Upper lobe of right lung (tissue), 1 donor: ENCODE measurements around the gene RHBDL1. TPM values are rescaled to one million over a fixed set of nuclear protein-coding genes. Genes with fewer than 3 reads are reported as not detected.

ENCODE experiments used
- ATAC-seq: fragments of 200-7000 bp; cut with Tn5 transposase; one replicate; pipeline ENCODE4 v1.9.1; 2020; ENCODE audit warnings: mild to moderate bottlenecking, moderate library complexity
- DNase-seq: peaks from one replicate; pipeline ENCODE4 v3.0.0-alpha.2; 2020
- H3K27ac ChIP-seq: fragments of 200-600 bp; one replicate; pipeline ENCODE4 v1.8.0; 2022
- H3K27me3 ChIP-seq: fragments of 200-600 bp; one replicate; pipeline ENCODE4 v1.8.0; 2022; ENCODE audit warnings: mild to moderate bottlenecking
- H3K36me3 ChIP-seq: fragments of 200-600 bp; one replicate; pipeline ENCODE4 v1.8.0; 2022
- H3K4me1 ChIP-seq: fragments of 200-600 bp; one replicate; pipeline ENCODE4 v1.8.0; 2022
- H3K4me3 ChIP-seq: fragments of 200-600 bp; one replicate; pipeline ENCODE4 v1.8.0; 2022; ENCODE audit warnings: mild to moderate bottlenecking
- H3K9me3 ChIP-seq: fragments of 200-600 bp; one replicate; pipeline ENCODE4 v1.8.0; 2022
- CTCF ChIP-seq: fragments of 200-600 bp; IDR thresholded peaks from one replicate; pipeline ENCODE4 v1.8.0; 2022; ENCODE audit warnings: antibody characterized with exemption
- intact Hi-C: fragments of 100-400 bp; cut with DNase I; formaldehyde crosslinking; loops from one replicate; pipeline ENCODE4 v1.11.0; 2022
- total RNA-seq: library from RNA; stranded (reverse); fragmentation: NEBNext Ultra II Directional; extraction: Animal tissue kit (Norgen Biotek cat#: 25700); gene quantifications from one replicate; pipeline ENCODE4 v1.2.1, GENCODE V29; 2021
- donor health status: DM: no; HTN: yes; CAD: no; lungs with severe emphysema.

RHBDL1 gene
- total RNA-seq, 1 donor from 2014 or later = 2.0 TPM

DNA sequence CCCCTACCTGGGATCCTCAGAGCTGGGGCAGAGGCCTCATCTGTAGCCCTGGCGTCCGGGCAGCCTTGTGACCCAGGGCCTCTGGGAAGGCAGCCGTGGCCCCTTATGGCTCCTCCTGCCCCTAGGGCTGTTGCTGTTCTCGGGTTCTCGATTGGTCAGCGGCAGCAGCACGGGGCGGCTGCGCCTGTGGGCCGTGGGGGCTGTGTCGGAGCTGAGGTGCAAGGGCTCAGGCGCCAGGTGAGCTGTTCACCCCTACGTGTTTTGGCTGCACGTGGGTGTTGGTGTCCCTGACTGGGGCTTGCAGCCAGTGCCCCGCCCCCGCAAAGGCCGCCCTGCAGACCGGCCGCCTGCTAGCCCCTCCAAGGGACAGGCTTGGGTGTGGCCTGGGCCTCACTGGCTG lies 13.4 kb upstream of the RHBDL1 start:
- H3K9me3 ChIP-seq = no peaks in the 10 kb centered on the region
- no peak for DNase-seq
- no peaks in the 10 kb centered on the region for H3K27me3 ChIP-seq
- peaks cover 4% of the 10 kb centered on the region for H3K4me1 ChIP-seq
- TF ChIP-seq CTCF = no peak
- ATAC-seq = no peak
- H3K4me3 ChIP-seq = no peak overlapping the region
- H3K27ac ChIP-seq = no peak overlapping the region
- no peaks in the 10 kb centered on the region for H3K36me3 ChIP-seq
- intact Hi-C loops = no loop called here

- H3K4me1 ChIP-seq = peaks cover 9% of the 10 kb centered on the region
- H3K36me3 ChIP-seq = no peaks in the 10 kb centered on the region
- H3K27me3 ChIP-seq = no peaks in the 10 kb centered on the region
- no peak for TF ChIP-seq CTCF
- ATAC-seq (no peak), DNase-seq (no peak)
- H3K4me3 ChIP-seq = no peak overlapping the region
- intact Hi-C loops = no loop called here
- H3K27ac ChIP-seq = no peak overlapping the region
- no peaks in the 10 kb centered on the region for H3K9me3 ChIP-seq
Observed at GRCh38 chr16:662597-662996, 12.9 kb upstream of the RHBDL1 start.

- DNase-seq = no peak
Observed at GRCh38 chr16:666572-666971, 8.9 kb upstream of the RHBDL1 start.

DNA sequence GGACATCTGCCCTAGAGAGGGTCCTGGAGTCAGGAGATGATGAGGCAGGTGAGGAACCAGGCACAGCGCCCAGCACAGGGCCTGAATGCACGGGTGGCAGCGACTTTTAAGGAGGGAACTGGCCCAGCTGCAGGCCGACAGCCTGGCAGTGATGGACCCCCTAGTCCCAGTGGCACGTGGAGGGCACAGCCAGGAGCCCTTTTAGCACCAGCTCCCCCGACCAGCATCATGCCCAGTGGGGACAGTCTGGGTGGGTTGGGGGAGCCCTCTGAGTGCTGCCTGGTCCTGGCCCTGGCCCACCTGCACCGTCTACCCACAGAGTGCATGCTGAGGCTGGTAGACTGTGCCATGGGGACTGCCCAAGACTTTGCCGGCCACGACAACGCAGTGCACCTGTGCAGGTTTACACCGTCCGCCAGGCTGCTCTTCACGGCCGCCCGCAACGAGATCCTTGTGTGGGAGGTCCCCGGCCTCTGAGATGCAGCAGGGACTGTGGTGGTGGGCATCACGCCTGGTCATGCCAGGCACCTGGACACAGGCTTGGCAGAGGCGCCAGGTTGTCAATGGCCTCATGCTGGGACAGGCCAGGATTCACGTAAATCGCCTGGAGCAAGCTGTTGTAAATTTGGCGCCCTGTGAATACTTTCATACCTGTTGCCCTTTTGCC lies 8.2 kb upstream of the RHBDL1 start:
- Histone ChIP-seq H3K4me1 (peaks cover 12% of the 10 kb centered on the region), H3K9me3 (no peaks in the 10 kb centered on the region), H3K27me3 (no peaks in the 10 kb centered on the region), H3K4me3 (peak overlapping the region; percentile 97), H3K27ac (peak overlapping the region; percentile 87), H3K36me3 (peaks cover 26% of the 10 kb centered on the region)
- DNase-seq (no peak), ATAC-seq (no peak)
- intact Hi-C loops = no loop called here
- no peak for TF ChIP-seq CTCF

More at GRCh38 chr16:666572-666971, 8.9 kb upstream of the RHBDL1 start:
- intact Hi-C loops = no loop called here
- Histone ChIP-seq H3K4me3 (no peak overlapping the region), H3K4me1 (peaks cover 12% of the 10 kb centered on the region), H3K9me3 (no peaks in the 10 kb centered on the region), H3K27me3 (no peaks in the 10 kb centered on the region), H3K27ac (no peak overlapping the region), H3K36me3 (peaks cover 19% of the 10 kb centered on the region)
- TF ChIP-seq CTCF = no peak
- ATAC-seq = no peak

DNA sequence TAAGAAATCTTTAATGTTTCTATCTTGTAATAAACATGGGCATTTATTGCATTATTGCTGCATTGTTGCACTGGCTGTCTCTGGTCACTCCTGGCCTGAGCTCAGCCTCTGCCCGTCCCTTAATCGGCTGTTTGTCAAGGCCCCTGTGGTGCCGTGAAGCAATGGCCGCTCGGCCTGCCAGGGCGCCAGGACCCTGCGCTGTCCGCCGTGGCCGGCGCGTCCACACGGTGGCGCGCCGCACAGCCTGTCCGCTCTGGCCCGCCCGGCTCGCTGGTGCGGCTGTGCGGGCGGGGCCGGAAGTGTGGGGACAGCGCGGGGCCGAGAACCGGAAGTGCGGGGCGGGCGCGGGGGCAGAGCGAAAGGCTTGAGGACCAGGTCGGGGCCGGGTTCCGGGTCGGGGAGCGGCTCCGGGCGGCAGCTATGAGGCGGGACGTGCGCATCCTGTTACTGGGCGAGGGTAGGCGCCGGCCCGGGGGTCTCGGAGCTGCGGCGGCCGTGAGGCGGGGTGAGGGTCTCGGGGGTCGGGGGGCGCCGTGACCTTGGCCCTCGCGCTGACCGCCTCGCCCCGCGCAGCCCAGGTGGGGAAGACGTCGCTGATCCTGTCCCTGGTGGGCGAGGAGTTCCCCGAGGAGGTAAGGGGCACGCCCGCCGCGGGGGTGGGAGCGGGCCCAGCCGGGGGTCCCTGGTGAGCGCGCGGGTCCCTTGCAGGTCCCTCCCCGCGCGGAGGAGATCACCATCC lies 7.5 kb upstream of the RHBDL1 start, which contains the start of gene RHOT2:
Gene RHOT2, plus strand, starts transcription at position 353 of the 739 bp plus-strand sequence. Its CDS starts 68 bp downstream, at position 421.
- peak within 1 kb of the TSS; percentile 97 for H3K4me3 ChIP-seq
- peak; percentile 96 for ATAC-seq
- peak; percentile 84 for TF ChIP-seq CTCF
- peak within 1 kb of the TSS; percentile 87 for H3K27ac ChIP-seq
- H3K4me1 ChIP-seq = peaks cover 12% of the 10 kb centered on the region
- intact Hi-C loops = no loop called here
- H3K9me3 ChIP-seq = no peaks in the 10 kb centered on the region
- no peaks in the 10 kb centered on the region for H3K27me3 ChIP-seq
- DNase-seq = peak; percentile 97
- peaks cover 33% of the 10 kb centered on the region for H3K36me3 ChIP-seq
